ENCODE data around the gene OTOA. TPM values are rescaled to one million over a fixed set of nuclear protein-coding genes. Genes with fewer than 3 reads are reported as not detected.

OTOA gene
- under 1 TPM in 1 of 4 donors, not detected in 3; 0.40 TPM for total RNA-seq

GRCh38 chr16:21663889-21664647 lies at the start of gene OTOA:
TSS of gene OTOA (plus strand) at chr16:21663968. CDS start at chr16:21678515, 14,547 bp downstream.
- TF ChIP-seq CTCF (IDR thresholded peaks at IDR 0.05) (no peak), POLR2AphosphoS5 (IDR thresholded peaks at IDR 0.05) (no peak), EP300 (IDR thresholded peaks at IDR 0.05) (no peak), POLR2A (IDR thresholded peaks at IDR 0.05) (no peak)
- Histone ChIP-seq H3K4me1 (peaks cover 9% of the 10 kb centered on the region), H3K9me3 (no peaks in the 10 kb centered on the region), H3K36me3 (no peaks in the 10 kb centered on the region), H3K27me3 (peaks cover 12% of the 10 kb centered on the region), H3K4me3 (peak within 1 kb of the TSS; percentile 44), H3K27ac (no peak within 1 kb of the TSS)
- 17% methylated on average over 21 of the region's 45 CpGs for WGBS
- peak in 1 of 2 donors; percentile 65 for DNase-seq (ENCODE audit: low spot score in 2 of 2)

- no peak for DNase-seq (ENCODE audit: low spot score in 2 of 2)
- H3K27ac ChIP-seq: no peak overlapping the region
- H3K4me1 ChIP-seq: peaks cover 35% of the 10 kb centered on the region
- no peak overlapping the region for H3K4me3 ChIP-seq
- no peaks in the 10 kb centered on the region for H3K27me3 ChIP-seq
- H3K36me3 ChIP-seq: peaks cover 4% of the 10 kb centered on the region
- WGBS: 96% methylated on average over 3 of the region's 3 CpGs
- TF ChIP-seq EP300 (IDR thresholded peaks at IDR 0.05) (no peak), CTCF (IDR thresholded peaks at IDR 0.05) (no peak), POLR2A (IDR thresholded peaks at IDR 0.05) (no peak), POLR2AphosphoS5 (IDR thresholded peaks at IDR 0.05) (no peak)
- H3K9me3 ChIP-seq: no peaks in the 10 kb centered on the region
Measured at GRCh38 chr16:21614896-21615295, 48.9 kb upstream of the OTOA start.

GRCh38 chr16:21617607-21618006 lies 46.2 kb upstream of the OTOA start:
- DNase-seq (ENCODE audit: low spot score in 2 of 2): no peak
- no peak overlapping the region for H3K4me3 ChIP-seq
- no peaks in the 10 kb centered on the region for H3K9me3 ChIP-seq
- no peaks in the 10 kb centered on the region for H3K27me3 ChIP-seq
- TF ChIP-seq CTCF (IDR thresholded peaks at IDR 0.05) (no peak), POLR2A (IDR thresholded peaks at IDR 0.05) (no peak), POLR2AphosphoS5 (IDR thresholded peaks at IDR 0.05) (no peak), EP300 (IDR thresholded peaks at IDR 0.05) (no peak)
- WGBS: 97% methylated on average over 3 of the region's 3 CpGs
- H3K27ac ChIP-seq: no peak overlapping the region
- peaks cover 9% of the 10 kb centered on the region for H3K4me1 ChIP-seq
- H3K36me3 ChIP-seq: peaks cover 4% of the 10 kb centered on the region

- Histone ChIP-seq H3K4me1 (peaks cover 6% of the 10 kb centered on the region), H3K9me3 (no peaks in the 10 kb centered on the region), H3K36me3 (peaks cover 4% of the 10 kb centered on the region), H3K27me3 (no peaks in the 10 kb centered on the region), H3K27ac (no peak overlapping the region), H3K4me3 (no peak overlapping the region)
- no peak for DNase-seq (ENCODE audit: low spot score in 2 of 2)
- WGBS: 95% methylated on average over 5 of the region's 5 CpGs
- TF ChIP-seq CTCF (IDR thresholded peaks at IDR 0.05) (no peak), POLR2A (IDR thresholded peaks at IDR 0.05) (no peak), EP300 (IDR thresholded peaks at IDR 0.05) (no peak), POLR2AphosphoS5 (IDR thresholded peaks at IDR 0.05) (no peak)
Measured at GRCh38 chr16:21618281-21618680, 45.5 kb upstream of the OTOA start.

- WGBS: 87% methylated on average over 4 of the region's 4 CpGs
- TF ChIP-seq POLR2AphosphoS5 (IDR thresholded peaks at IDR 0.05): no peak
- TF ChIP-seq CTCF (IDR thresholded peaks at IDR 0.05): no peak
- no peak for TF ChIP-seq POLR2A (IDR thresholded peaks at IDR 0.05)
- no peak for TF ChIP-seq EP300 (IDR thresholded peaks at IDR 0.05)
- no peaks in the 10 kb centered on the region for H3K27me3 ChIP-seq
- no peaks in the 10 kb centered on the region for H3K9me3 ChIP-seq
- H3K4me1 ChIP-seq: peaks cover 6% of the 10 kb centered on the region
- H3K36me3 ChIP-seq: peaks cover 11% of the 10 kb centered on the region
- DNase-seq (ENCODE audit: low spot score in 2 of 2): no peak
- H3K4me3 ChIP-seq: no peak overlapping the region
- H3K27ac ChIP-seq: no peak overlapping the region
Measured at GRCh38 chr16:21619765-21620425, 43.9 kb upstream of the OTOA start.
